CD14-positive monocyte (primary cell): ENCODE measurements around the gene SLCO3A1. TPM values are rescaled to one million over a fixed set of nuclear protein-coding genes. Genes with fewer than 3 reads are reported as not detected.

Experiments
- DNase-seq, 3 donors: peaks; one replicate each; pipeline ENCODE4 v3.0.0-alpha.2; 2011 to 2022
- H2AFZ ChIP-seq: 2 replicates; pipeline ENCODE4 v1.6.0; 2012; ENCODE audit warnings: mild to moderate bottlenecking, low read depth, low read length, inconsistent platforms; ENCODE audit not compliant: insufficient read depth, poor library complexity, severe bottlenecking
- H3K27ac ChIP-seq, 2 donors: 1 replicate in 1 of 2; 2 replicates in 1 of 2; pipeline ENCODE4 v1.5.1; 2012 to 2013; ENCODE audit warnings: low read length in 2 of 2, control low read depth in 1 of 2, inconsistent platforms in 1 of 2, low read depth in 1 of 2, mild to moderate bottlenecking in 1 of 2
- H3K27me3 ChIP-seq, 2 donors: one replicate each; pipeline versions ENCODE4 v1.6.0 to v1.6.1; 2011 to 2013; ENCODE audit warnings: low read length in 2 of 2; ENCODE audit not compliant: control insufficient read depth in 2 of 2, insufficient read depth in 2 of 2
- H3K36me3 ChIP-seq, 2 donors: replicated peaks in 1 of 2; 1 replicate in 1 of 2; 2 replicates in 1 of 2; pipeline versions ENCODE4 v1.5.1 to v1.6.1; 2012 to 2013; ENCODE audit warnings: low read length in 2 of 2, control low read depth in 1 of 2, inconsistent platforms in 1 of 2, mild to moderate bottlenecking in 1 of 2; ENCODE audit not compliant: insufficient read depth in 2 of 2, control insufficient read depth in 1 of 2
- H3K4me1 ChIP-seq, 2 donors: 1 replicate in 1 of 2; 2 replicates in 1 of 2; pipeline versions ENCODE4 v1.5.1 to v1.6.1; 2012 to 2013; ENCODE audit warnings: low read length in 2 of 2, control low read depth in 1 of 2, inconsistent platforms in 1 of 2, mild to moderate bottlenecking in 1 of 2, moderate library complexity in 1 of 2; ENCODE audit not compliant: insufficient read depth in 2 of 2, control insufficient read depth in 1 of 2
- H3K4me2 ChIP-seq: replicated peaks from 2 replicates; pipeline ENCODE3; 2012; ENCODE audit warnings: low read length, moderate library complexity, mild to moderate bottlenecking; ENCODE audit not compliant: poor library complexity, severe bottlenecking; ENCODE audit errors: extremely low read depth
- H3K4me3 ChIP-seq, 3 experiments: fragments of 200-600 bp in 1 of 3; sonication (generic) in 1 of 3; replicated peaks in 1 of 3; 1 replicate in 2 of 3; 2 replicates in 1 of 3; pipeline ENCODE4 v1.5.1; 2011 to 2013; ENCODE audit warnings: low read length in 3 of 3, mild to moderate bottlenecking in 3 of 3, control low read depth in 2 of 3, low read depth in 2 of 3, inconsistent platforms in 1 of 3, moderate library complexity in 1 of 3
- H3K79me2 ChIP-seq: 2 replicates; pipeline ENCODE4 v1.6.0; 2012; ENCODE audit warnings: mild to moderate bottlenecking, control low read depth, inconsistent platforms, low read length, moderate library complexity; ENCODE audit not compliant: insufficient read depth
- H3K9ac ChIP-seq: 2 replicates; pipeline ENCODE4 v1.6.0; 2017; ENCODE audit warnings: low read length, mild to moderate bottlenecking; ENCODE audit not compliant: insufficient read depth, poor library complexity, severe bottlenecking
- H3K9me3 ChIP-seq, 2 donors: replicated peaks in 1 of 2; 1 replicate in 1 of 2; 2 replicates in 1 of 2; pipeline versions ENCODE4 v1.5.1 to v1.6.1; 2012 to 2013; ENCODE audit warnings: low read length in 2 of 2, control low read depth in 1 of 2; ENCODE audit not compliant: control insufficient read depth in 1 of 2, insufficient read depth in 1 of 2
- H4K20me1 ChIP-seq: 2 replicates; pipeline ENCODE4 v1.6.0; 2012; ENCODE audit warnings: mild to moderate bottlenecking, low read length, control low read depth, moderate library complexity; ENCODE audit not compliant: insufficient read depth
- H3K27ac Mint-ChIP-seq, 7 donors: one replicate each; pipeline ENCODE4 v1.8.0; 2020; ENCODE audit warnings: mild to moderate bottlenecking in 7 of 7, mixed read lengths in 7 of 7, moderate library complexity in 6 of 7, inconsistent platforms in 2 of 7
- H3K27me3 Mint-ChIP-seq, 3 donors: one replicate each; pipeline ENCODE4 v1.8.0; 2021 to 2022; ENCODE audit warnings: low read depth in 3 of 3, mild to moderate bottlenecking in 3 of 3, mixed read lengths in 3 of 3, moderate library complexity in 3 of 3, inconsistent platforms in 1 of 3
- H3K36me3 Mint-ChIP-seq, 2 donors: one replicate each; pipeline ENCODE4 v1.8.0; 2020; ENCODE audit warnings: mixed read lengths in 2 of 2, inconsistent platforms in 1 of 2, mild to moderate bottlenecking in 1 of 2
- H3K4me1 Mint-ChIP-seq: one replicate; pipeline ENCODE4 v1.8.0; 2020; ENCODE audit warnings: mild to moderate bottlenecking, mixed read lengths
- H3K4me3 Mint-ChIP-seq, 2 donors: one replicate each; pipeline ENCODE4 v1.8.0; 2020; ENCODE audit warnings: mild to moderate bottlenecking in 2 of 2, mixed read lengths in 2 of 2, moderate library complexity in 1 of 2
- H3K9me3 Mint-ChIP-seq, 7 donors: one replicate each; pipeline ENCODE4 v1.8.0; 2020 to 2022; ENCODE audit warnings: mixed read lengths in 7 of 7, mild to moderate bottlenecking in 6 of 7, moderate library complexity in 6 of 7, inconsistent platforms in 2 of 7
- CTCF ChIP-seq: fragments of 200-600 bp; IDR thresholded peaks from one replicate; pipeline ENCODE4 v1.8.0; 2022; ENCODE audit warnings: antibody characterized with exemption, mild to moderate bottlenecking
- WGBS: methylation state at CpG from one replicate; pipeline ENCODE4 v1.1.5; 2013; ENCODE audit warnings: missing lambda C conversion rate; ENCODE audit not compliant: insufficient coverage; 5-methylcytosine and 5-hydroxymethylcytosine counted together
- intact Hi-C, 2 donors: fragments of 100-400 bp; cut with micrococcal nuclease; formaldehyde crosslinking; loops; one replicate each; pipeline versions ENCODE4 v1.15.0 to v1.15.1; 2023
- polyA plus RNA-seq, 3 donors: library from polyadenylated mRNA; depleted of rRNA in 1 of 3; unstranded in 2 of 3; stranded (reverse) in 1 of 3; fragments of 300-500 nt in 2 of 3; fragments of >200 nt in 1 of 3; fragmentation: Illumina TruSeq in 2 of 3; gene quantifications; 1 replicate in 2 of 3; 2 replicates in 1 of 3; pipeline ENCODE4 v1.2.3, GENCODE V29; 2012 to 2021

SLCO3A1 gene
- polyA plus RNA-seq, 3 donors, result 53.7 to 76.2 (median 62.8) TPM

- Mint-ChIP-seq H3K36me3 (peaks cover 55 to 75% of the 10 kb centered on the region in 2 donors), H3K9me3 (peaks cover 0 to 2% (median 0%) of the 10 kb centered on the region in 7 donors), H3K4me1 (no peaks in the 10 kb centered on the region), H3K4me3 (no peak overlapping the region), H3K27me3 (peaks cover 0 to 3% (median 0%) of the 10 kb centered on the region in 3 donors), H3K27ac (no peak overlapping the region)
- WGBS, result 95% methylated on average over 2 of the region's 7 CpGs
- Histone ChIP-seq H3K27ac (no peak overlapping the region), H3K4me1 (no peaks in the 10 kb centered on the region), H4K20me1 (peaks cover 3% of the 10 kb centered on the region), H3K4me3 (no peak overlapping the region), H3K27me3 (no peaks in the 10 kb centered on the region), H3K9me3 (no peaks in the 10 kb centered on the region), H3K79me2 (no peaks in the 10 kb centered on the region), H2AFZ (no peak overlapping the region), H3K9ac (no peak overlapping the region), H3K4me2 (no peak overlapping the region), H3K36me3 (peaks cover 43 to 77% of the 10 kb centered on the region in 2 donors)
- no peak for DNase-seq
- TF ChIP-seq CTCF, result no peak
- intact Hi-C loops, result no loop called here
Measured at GRCh38 chr15:92167451-92167850, 313.9 kb downstream of the SLCO3A1 start.

- Mint-ChIP-seq H3K27me3 (peaks cover 0 to 3% (median 0%) of the 10 kb centered on the region in 3 donors), H3K27ac (no peak overlapping the region), H3K4me1 (no peaks in the 10 kb centered on the region), H3K9me3 (peaks cover 0 to 2% (median 0%) of the 10 kb centered on the region in 7 donors), H3K4me3 (no peak overlapping the region), H3K36me3 (peaks cover 48 to 68% of the 10 kb centered on the region in 2 donors)
- no peaks in the 10 kb centered on the region for H3K4me1 ChIP-seq
- TF ChIP-seq CTCF, result no peak
- H3K9ac ChIP-seq, result no peak overlapping the region
- H3K4me2 ChIP-seq, result no peak overlapping the region
- peaks cover 3% of the 10 kb centered on the region for H4K20me1 ChIP-seq
- H3K9me3 ChIP-seq, result no peaks in the 10 kb centered on the region
- no peaks in the 10 kb centered on the region for H3K79me2 ChIP-seq
- no peak overlapping the region for H3K4me3 ChIP-seq
- no peaks in the 10 kb centered on the region for H3K27me3 ChIP-seq
- H3K27ac ChIP-seq, result no peak overlapping the region
- no peak overlapping the region for H2AFZ ChIP-seq
- DNase-seq, result no peak
- intact Hi-C loops, result no loop called here
- WGBS, result 100% methylated on average over 5 of the region's 5 CpGs
- H3K36me3 ChIP-seq, result peaks cover 36 to 70% of the 10 kb centered on the region in 2 donors
Measured at GRCh38 chr15:92168066-92168683, 314.7 kb downstream of the SLCO3A1 start.
